Amniotic epithelial cell (primary cell): Measurements from ENCODE around the gene KCNK16.
"Not testable (repeated sequence)": the region's sequence is repeated elsewhere in the genome, so short reads cannot be mapped to it uniquely, and the experiment has no call there.

ENCODE experiments used
- DNase-seq: peaks from one replicate; pipeline ENCODE4 v3.0.0-alpha.2; 2010; ENCODE audit warnings: low read depth

Gene KCNK16

DNA sequence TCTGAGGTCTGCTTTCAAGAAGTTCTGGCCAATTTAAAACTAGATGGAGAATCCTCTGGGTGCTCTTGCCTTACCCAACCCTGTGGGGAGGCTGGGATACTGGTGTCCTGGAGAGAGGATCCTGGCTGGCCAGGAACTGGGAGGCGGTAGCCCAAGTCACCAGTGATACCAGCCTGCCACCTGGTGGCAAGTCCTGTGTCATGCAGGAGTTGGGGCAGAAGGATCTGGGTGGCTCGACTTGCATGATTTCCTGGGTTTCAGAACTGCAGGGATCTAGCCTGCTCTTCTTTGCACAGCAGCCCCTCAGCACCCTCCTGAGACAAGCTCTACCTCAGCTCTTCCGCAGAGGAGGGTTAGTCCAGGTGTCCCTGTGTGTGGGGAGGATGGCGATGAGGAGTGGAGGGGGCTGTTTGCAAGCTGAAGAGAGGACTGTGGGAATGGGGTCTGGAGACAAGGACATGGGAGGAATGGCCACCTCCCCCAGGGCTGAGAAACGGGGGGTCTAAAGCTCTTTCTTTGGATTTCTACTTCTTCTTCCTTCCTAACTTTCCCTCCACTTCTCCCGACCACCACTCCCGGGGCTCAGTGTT lies 12.5 kb downstream of the KCNK16 start:
- peak; percentile 43 for DNase-seq

DNA sequence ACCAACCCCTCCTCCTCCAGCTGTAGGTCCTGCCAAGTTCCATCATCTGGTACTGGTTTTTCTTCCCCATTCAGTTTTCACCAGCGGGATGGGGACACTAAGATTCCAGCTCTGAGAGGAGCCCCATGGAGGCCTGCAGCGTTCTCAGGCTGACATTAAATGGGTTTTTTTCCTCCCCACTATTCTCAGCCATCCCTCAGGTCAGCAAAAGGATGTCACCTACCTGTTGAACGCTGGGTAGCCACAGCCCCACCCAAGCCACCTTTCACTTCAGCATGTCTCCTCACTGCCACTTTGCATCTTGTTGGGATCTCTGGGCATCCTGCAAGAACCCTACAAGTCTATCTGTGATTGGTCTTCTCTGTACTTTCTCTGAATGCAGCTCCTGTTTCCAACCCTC lies 15.0 kb downstream of the KCNK16 start:
- no peak for DNase-seq

DNA sequence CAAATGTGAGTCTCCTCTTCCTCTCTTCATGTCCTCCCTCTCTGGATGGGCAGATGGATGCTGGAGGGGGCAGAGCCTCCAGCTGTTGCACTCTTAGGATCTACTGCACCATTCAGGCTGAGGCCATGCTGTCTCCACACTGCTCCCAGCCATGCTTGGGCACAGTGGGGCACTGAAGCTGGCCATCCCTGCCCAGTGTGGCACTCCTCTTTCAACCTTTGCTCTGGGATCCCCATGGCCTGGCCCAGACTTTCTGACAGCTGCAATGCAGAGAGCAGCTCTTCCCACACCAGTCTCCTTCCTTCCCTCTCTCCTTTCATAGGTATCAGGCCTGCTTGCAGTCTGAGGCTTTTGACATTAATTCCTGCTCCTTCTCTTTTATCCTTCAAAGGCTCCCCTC lies 17.6 kb downstream of the KCNK16 start:
- no peak for DNase-seq

DNA sequence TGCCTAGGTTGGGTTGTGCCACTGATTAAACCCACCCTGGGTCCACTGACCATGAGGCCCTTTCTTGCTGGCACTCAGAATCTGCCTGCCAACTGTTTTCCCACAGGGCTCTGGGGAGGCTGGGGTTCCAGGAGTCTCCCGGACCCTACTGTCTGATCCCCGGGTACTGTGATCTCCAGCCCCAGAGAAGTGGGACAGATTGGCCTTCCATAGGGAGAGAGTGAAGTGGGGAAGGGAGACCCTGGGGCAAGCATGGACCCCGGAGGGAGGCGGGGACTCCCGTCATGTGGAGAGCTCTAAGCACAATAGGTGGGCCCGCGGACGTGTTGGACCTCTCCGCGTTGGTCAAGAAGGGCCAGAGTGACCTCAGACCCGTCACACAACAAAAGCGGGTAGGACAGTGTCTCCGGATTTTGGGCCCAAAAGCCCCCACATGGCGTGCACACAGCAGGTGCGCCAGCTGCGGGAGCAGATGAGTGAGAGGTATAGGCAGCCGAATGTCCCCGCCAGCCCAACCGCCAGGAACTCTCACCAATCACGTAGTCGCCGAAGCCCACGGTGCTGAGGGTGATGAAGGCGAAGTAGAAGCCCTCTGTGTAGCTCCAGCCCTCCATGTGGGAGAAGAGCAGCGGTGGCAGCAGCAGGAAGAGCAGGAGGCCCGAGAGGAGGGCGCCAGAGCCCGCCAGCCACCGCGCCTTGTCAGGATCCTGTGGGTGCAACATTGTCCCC lies 18.9 kb downstream of the KCNK16 start:
- DNase-seq: no peak

DNA sequence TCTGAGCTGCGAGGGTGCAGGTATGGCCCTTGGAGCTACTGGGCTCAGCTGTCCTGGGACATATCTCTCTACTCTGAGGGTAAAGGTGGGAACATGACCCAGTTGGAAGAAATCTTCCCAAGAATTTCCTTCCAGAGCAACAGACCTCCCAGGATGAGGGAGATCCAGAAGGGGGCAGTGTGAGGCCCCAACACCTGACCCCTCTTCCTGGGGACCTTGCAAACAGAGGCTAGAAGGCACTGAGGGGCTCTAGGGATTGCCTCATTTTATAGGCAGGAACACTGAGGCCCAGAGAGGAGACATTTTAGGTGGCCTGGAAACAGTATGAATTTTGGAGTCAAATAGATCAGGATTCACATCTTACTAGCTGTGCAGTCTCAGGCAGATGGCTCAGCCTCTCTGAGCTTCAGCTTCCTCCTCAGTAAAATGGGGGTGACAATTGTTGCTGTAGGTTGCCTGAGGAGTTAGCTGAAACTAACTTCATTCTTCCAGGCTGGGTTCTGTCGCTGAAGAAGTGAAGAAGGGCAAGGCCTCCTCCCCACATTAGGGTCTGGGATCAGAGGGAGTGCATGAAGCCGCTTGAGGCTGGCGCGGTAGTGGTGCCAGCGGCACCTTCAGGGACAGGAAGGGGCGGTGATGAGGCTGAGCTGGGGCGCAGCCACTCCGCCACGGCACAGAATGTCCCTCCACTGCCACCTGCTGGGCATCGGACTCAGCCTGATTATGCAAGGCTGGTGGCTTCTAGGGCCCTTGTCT lies 19.7 kb downstream of the KCNK16 start:
- DNase-seq: peak; percentile 16

DNA sequence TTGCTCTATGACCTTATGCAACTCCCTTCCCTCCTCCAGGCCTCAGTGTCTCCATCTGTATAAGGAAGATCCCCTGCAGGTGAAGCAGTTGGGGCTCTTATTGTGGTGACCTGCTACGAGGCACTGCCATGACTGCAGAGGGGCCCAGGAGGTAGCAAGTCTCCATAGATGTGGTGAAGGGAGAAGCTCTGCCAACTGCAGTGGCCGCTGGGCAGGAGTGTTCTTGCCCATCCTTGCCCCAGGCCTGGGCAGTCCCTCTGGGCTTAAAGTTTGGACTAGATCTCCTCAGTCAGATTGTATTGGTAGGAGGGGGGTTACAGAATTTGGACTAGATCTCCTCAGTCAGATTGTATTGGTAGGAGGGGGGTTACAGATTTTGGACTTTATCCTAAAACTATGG lies 20.5 kb downstream of the KCNK16 start:
- no peak for DNase-seq

- DNase-seq: no peak
These were observed 20.9 kb downstream of the KCNK16 start for GRCh38 chr6:39301606-39302005.

- no peak for DNase-seq
These were observed 21.8 kb downstream of the KCNK16 start for GRCh38 chr6:39300739-39301138.

DNA sequence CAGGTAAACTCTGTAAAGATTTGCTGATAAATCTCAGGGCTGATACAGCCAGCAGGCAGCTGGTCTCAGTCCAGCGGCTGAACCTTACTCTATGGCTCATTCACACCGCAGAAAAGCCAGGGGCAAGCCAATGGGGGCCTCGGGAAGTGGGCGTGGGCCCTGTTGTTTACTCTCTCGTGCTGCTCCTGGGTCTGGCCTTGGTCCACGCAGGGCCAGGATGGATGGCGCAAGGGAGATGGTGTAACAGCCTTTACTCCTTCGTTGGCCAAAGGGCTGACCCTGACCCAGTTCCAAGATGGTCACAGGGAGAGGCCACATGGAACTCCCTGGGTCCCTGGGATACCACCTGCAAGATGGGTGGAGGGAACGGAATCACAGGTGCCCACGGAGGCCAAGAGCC lies 24.4 kb downstream of the KCNK16 start:
- no peak for DNase-seq

DNA sequence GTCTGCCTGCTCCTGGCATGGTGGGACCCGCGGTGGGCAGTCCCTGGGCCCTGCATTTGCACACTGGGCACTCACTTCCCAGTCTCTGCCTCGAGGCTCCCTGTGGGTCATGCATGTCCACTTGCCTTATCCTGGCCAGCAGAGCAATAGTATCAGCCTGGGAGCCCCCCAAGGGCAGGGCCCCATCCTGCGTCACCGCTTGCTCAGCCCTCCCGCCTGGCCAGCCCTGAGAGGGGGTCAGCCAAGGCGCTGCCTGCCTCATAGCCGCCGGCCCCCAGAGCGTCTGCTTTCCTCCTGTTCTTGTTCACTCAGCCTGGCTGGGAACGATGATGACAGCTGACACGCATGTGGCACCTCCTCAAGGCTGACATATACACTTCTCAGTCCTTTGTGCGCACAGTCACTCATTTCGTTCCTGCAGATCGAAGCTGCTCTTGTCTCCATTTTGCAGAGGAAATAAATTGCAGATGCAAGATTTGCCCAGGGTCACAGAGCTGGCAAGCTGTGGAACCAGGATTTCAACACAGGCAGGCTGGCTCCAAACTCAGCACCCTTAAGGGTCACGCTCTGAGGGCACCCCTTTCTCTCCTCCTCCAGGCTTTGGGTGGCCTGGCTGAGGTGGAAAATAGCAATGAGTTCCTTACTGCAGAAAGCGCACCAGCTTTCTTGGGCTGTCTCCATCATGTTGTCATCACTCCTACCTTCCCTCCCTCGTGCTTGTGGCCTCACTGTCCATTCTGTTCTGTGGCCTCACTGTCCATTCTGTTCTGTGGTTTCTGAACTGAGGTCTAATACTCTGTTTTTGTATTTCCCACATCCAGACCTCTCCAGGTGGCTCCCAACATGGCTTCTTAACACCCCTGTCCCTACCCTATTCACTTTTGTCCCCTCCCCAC lies 25.5 kb downstream of the KCNK16 start:
- DNase-seq: no peak

DNA sequence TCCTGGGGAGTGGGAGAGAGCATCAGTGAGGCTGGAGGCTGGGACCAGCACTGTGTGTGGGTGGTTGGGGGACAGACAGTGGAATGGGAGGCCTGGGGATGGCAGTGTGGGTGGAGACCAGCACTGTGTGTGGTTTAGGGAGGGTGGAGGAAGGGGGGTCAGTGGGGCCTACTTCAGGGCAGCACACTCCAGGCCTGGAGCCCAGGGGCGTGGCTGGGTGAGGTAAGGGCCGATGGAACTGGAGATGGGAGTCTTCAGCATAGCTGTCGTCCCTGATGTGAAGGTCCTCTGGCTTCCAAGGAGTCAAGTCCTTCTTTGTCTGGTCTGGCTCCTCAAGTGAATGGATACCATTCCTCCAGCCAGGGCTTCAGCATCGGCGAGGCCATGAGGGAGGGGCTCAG lies 26.9 kb downstream of the KCNK16 start:
- no peak for DNase-seq

DNA sequence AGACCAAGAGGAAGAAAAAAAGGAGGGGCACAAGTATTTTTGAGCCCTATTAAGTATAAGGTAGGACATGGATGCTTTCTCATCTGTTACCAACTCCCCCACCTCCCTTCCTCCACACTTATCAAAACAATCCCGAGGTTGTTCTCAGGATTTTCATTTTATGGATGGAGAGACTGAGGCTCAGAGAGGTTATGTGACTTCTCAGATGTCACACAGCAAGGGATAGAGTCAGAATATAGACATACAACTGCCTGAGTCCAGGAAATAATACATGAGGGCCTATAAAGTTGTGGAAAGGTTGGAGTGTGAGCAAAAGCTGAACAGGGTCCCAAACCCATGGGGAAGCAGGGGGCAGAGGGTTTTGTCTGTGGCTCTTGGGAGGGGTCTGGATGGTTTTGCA lies 27.6 kb downstream of the KCNK16 start:
- DNase-seq: no peak

DNA sequence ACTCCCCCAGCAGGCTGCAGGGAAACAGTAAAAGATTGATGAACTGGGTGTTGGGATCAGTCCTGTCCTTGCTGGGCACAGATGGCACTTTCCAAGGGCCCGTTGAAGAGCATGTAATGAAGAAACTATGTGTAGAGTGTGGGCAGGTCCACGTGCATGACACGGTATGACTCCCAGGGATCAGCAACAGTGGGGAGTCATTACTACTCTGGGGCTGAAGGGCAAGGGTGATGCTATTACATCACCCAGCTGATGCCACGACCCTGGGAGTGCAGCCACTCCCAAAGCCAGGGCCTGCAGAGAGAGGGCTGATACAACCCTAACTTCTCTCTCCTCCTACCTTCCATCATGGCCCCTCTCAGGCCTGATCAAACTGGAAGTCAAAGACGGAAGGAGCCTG lies 28.4 kb downstream of the KCNK16 start:
- DNase-seq: no peak

DNA sequence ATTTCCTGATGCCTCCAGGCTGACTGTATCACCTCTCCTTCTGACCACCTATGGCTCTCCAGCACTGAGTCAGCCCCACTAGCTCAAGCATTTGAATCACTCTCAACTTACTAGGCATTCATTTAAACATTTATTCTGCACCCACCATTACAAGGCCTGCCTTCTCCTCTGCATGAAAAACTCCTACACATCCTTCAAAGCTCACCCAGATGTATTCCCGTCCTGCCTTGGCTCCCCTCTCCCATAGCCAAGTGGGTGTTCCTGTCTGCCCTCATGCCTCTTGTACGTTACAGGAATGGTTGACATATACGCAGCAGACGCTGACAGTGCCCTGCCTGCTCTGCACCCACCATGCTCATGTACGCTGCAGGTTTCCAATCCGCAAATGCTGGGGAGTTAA lies 29.9 kb downstream of the KCNK16 start:
- no peak for DNase-seq

GRCh38 chr6:39289490-39289889 lies 33.0 kb downstream of the KCNK16 start:
- DNase-seq: no peak

DNA sequence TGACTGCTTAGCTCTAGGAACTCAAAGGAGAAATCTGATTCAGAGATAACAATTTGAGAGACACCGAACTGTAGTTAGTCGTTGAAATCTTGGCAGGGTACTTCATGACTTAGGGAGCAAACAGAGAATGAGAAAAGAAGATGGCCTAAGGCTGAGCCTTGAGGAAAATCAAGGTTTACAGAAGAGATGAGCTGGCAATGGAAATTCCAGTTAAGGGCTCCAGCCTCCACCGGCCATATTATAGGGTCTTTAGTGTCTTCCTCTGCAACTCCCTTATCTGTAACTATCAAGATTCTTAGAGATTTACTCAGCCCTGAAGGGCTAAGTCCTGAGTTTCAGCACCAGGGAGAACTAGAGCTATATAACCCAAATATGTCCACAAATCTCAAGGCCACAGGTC lies 34.9 kb downstream of the KCNK16 start:
- DNase-seq: no peak

DNA sequence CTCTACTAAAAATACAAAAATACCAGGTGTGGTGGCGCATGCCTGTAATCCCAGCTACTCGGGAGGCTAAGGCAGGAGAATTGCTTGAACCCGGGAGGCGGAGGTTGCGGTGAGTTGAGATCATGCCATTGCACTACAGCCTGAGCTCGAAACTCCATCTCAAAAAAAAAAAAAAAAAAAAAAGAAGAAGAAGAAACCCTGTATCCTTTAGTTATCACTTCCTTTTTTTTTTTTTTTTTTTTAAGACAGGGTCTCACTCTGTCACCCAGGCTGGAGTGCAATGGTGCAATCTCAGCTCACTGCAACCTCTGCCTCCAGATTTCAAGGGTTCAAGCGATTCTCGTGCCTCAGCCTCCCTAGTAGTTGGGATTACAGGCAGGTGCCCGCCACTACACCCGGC lies 35.9 kb downstream of the KCNK16 start:
- not testable (repeated sequence) for DNase-seq

DNA sequence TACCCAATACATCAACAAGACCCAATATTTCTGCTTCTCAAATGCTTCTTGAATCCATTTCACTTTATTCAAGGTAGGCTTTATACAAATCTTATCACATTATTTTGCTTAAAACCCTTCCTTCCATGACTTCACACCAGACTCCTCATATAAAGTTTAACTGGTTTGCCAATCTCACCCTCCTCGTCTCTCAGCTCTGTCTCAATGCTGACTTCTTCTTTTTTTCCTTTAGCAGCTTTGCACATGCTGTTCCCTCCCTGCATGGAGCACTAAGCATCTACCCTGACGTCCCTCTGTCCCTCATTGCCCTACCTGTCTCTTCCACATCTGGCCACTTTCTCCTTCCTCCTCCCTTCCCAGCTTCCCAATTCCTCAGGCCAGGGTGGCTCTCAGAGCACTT lies 39.7 kb downstream of the KCNK16 start:
- DNase-seq: no peak

GRCh38 chr6:39281312-39281980 lies 41.1 kb downstream of the KCNK16 start:
- DNase-seq: no peak

GRCh38 chr6:39280247-39280731 lies 42.2 kb downstream of the KCNK16 start:
- DNase-seq: no peak

DNA sequence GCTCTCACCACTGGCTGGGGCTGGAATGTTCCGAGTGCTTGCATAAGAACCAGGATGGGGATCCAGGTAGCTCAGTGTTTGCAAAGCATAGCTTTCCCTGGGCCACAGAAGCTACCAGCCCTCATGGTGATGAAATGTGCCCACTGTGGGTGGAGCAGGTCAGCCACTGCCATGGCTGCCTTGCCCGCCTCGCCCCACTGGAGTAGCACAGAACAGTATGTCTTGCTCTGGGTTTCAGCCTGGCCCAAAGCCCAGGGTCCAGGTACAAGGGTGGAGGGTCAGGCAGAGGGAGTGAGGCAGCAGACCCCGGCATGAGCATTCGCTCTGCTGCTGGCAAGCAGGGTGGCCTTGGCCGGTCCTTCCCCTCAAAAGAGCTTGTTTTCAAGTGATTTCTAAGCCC lies 43.0 kb downstream of the KCNK16 start:
- no peak for DNase-seq
